Skeletal muscle satellite cell (primary cell): ENCODE measurements around the gene AHRR.
"Not testable (repeated sequence)": the region's sequence is repeated elsewhere in the genome, so short reads cannot be mapped to it uniquely, and the experiment has no call there.

Source experiments
- H3K27me3 ChIP-seq: 2 replicates; pipeline ENCODE4 v1.7.0; 2013; ENCODE audit warnings: low read length; ENCODE audit not compliant: control insufficient read depth, insufficient read depth
- H3K36me3 ChIP-seq: 2 replicates; pipeline ENCODE4 v1.7.0; 2013; ENCODE audit warnings: mild to moderate bottlenecking, control low read depth, low read length; ENCODE audit not compliant: insufficient read depth
- H3K4me1 ChIP-seq: 2 replicates; pipeline ENCODE4 v1.7.0; 2013; ENCODE audit warnings: low read length; ENCODE audit not compliant: control insufficient read depth, insufficient read depth
- H3K4me2 ChIP-seq: 2 replicates; pipeline ENCODE4 v1.7.0; 2013; ENCODE audit warnings: mild to moderate bottlenecking, low read length
- H3K4me3 ChIP-seq: 2 replicates; pipeline ENCODE4 v1.7.0; 2013; ENCODE audit warnings: low read length
- H3K9ac ChIP-seq: 2 replicates; pipeline ENCODE4 v1.7.0; 2013; ENCODE audit warnings: mild to moderate bottlenecking, low read depth, low read length, moderate library complexity
- H3K9me3 ChIP-seq: replicated peaks from 2 replicates; pipeline ENCODE4 v1.7.0; 2013; ENCODE audit warnings: mild to moderate bottlenecking, control low read depth, low read length

The AHRR gene

GRCh38 chr5:472076-472655 is 150.7 kb downstream of the AHRR start:
- H3K9ac ChIP-seq, result peak overlapping the region; percentile 84
- H3K4me1 ChIP-seq, result peaks cover 17% of the 10 kb centered on the region
- H3K27me3 ChIP-seq, result peaks cover 30% of the 10 kb centered on the region
- no peaks in the 10 kb centered on the region for H3K9me3 ChIP-seq
- H3K36me3 ChIP-seq, result peaks cover 14% of the 10 kb centered on the region
- peak overlapping the region; percentile 95 for H3K4me3 ChIP-seq
- peak overlapping the region; percentile 97 for H3K4me2 ChIP-seq

- peaks cover 37% of the 10 kb centered on the region for H3K27me3 ChIP-seq
- peaks cover 17% of the 10 kb centered on the region for H3K4me1 ChIP-seq
- H3K9ac ChIP-seq, result peak overlapping the region; percentile 84
- H3K9me3 ChIP-seq, result no peaks in the 10 kb centered on the region
- peaks cover 14% of the 10 kb centered on the region for H3K36me3 ChIP-seq
- peak overlapping the region; percentile 99 for H3K4me2 ChIP-seq
- peak overlapping the region; percentile 95 for H3K4me3 ChIP-seq
These were observed 151.4 kb downstream of the AHRR start for GRCh38 chr5:472656-473550.

GRCh38 chr5:473551-474192 is 152.2 kb downstream of the AHRR start:
- Histone ChIP-seq H3K4me2 (peak overlapping the region; percentile 99), H3K9ac (peak overlapping the region; percentile 83), H3K4me1 (peaks cover 17% of the 10 kb centered on the region), H3K4me3 (peak overlapping the region; percentile 95), H3K9me3 (no peaks in the 10 kb centered on the region), H3K36me3 (peaks cover 14% of the 10 kb centered on the region), H3K27me3 (peaks cover 45% of the 10 kb centered on the region)

GRCh38 chr5:474232-474839 is 152.8 kb downstream of the AHRR start:
- not testable (repeated sequence) for H3K9me3 ChIP-seq
- H3K9ac ChIP-seq, result peak overlapping the region; percentile 83
- H3K4me1 ChIP-seq, result peaks cover 17% of the 10 kb centered on the region
- peak overlapping the region; percentile 99 for H3K4me2 ChIP-seq
- H3K27me3 ChIP-seq, result peaks cover 51% of the 10 kb centered on the region
- peak overlapping the region; percentile 95 for H3K4me3 ChIP-seq
- peaks cover 14% of the 10 kb centered on the region for H3K36me3 ChIP-seq

GRCh38 chr5:474840-475661 is 153.5 kb downstream of the AHRR start:
- H3K36me3 ChIP-seq, result peaks cover 11% of the 10 kb centered on the region
- peak overlapping the region; percentile 80 for H3K4me2 ChIP-seq
- no peak overlapping the region for H3K9ac ChIP-seq
- no peaks in the 10 kb centered on the region for H3K9me3 ChIP-seq
- H3K4me3 ChIP-seq, result peak overlapping the region; percentile 59
- peaks cover 57% of the 10 kb centered on the region for H3K27me3 ChIP-seq
- H3K4me1 ChIP-seq, result peaks cover 17% of the 10 kb centered on the region

- H3K4me3 ChIP-seq, result no peak overlapping the region
- H3K9ac ChIP-seq, result no peak overlapping the region
- no peak overlapping the region for H3K4me2 ChIP-seq
- peaks cover 8% of the 10 kb centered on the region for H3K36me3 ChIP-seq
- H3K27me3 ChIP-seq, result peaks cover 59% of the 10 kb centered on the region
- H3K9me3 ChIP-seq, result no peaks in the 10 kb centered on the region
- peaks cover 17% of the 10 kb centered on the region for H3K4me1 ChIP-seq
These were observed 154.2 kb downstream of the AHRR start for GRCh38 chr5:475704-476101.

GRCh38 chr5:476102-476813 is 154.7 kb downstream of the AHRR start:
- Histone ChIP-seq H3K4me2 (no peak overlapping the region), H3K4me1 (peaks cover 14% of the 10 kb centered on the region), H3K9ac (no peak overlapping the region), H3K4me3 (no peak overlapping the region), H3K27me3 (peaks cover 61% of the 10 kb centered on the region), H3K36me3 (peaks cover 2% of the 10 kb centered on the region), H3K9me3 (no peaks in the 10 kb centered on the region)

- Histone ChIP-seq H3K4me3 (no peak overlapping the region), H3K4me1 (peaks cover 11% of the 10 kb centered on the region), H3K27me3 (peaks cover 62% of the 10 kb centered on the region), H3K9ac (no peak overlapping the region), H3K36me3 (no peaks in the 10 kb centered on the region), H3K9me3 (no peaks in the 10 kb centered on the region), H3K4me2 (no peak overlapping the region)
These were observed 155.3 kb downstream of the AHRR start for GRCh38 chr5:476814-477175.

- Histone ChIP-seq H3K9me3 (no peaks in the 10 kb centered on the region), H3K27me3 (peaks cover 62% of the 10 kb centered on the region), H3K4me1 (peaks cover 7% of the 10 kb centered on the region), H3K4me3 (no peak overlapping the region), H3K9ac (no peak overlapping the region), H3K36me3 (no peaks in the 10 kb centered on the region), H3K4me2 (no peak overlapping the region)
These were observed 155.7 kb downstream of the AHRR start for GRCh38 chr5:477247-477646.

GRCh38 chr5:477871-478270 is 156.4 kb downstream of the AHRR start:
- peaks cover 62% of the 10 kb centered on the region for H3K27me3 ChIP-seq
- H3K4me3 ChIP-seq, result no peak overlapping the region
- H3K9me3 ChIP-seq, result no peaks in the 10 kb centered on the region
- H3K9ac ChIP-seq, result no peak overlapping the region
- H3K36me3 ChIP-seq, result no peaks in the 10 kb centered on the region
- H3K4me1 ChIP-seq, result peaks cover 4% of the 10 kb centered on the region
- no peak overlapping the region for H3K4me2 ChIP-seq
